Measurements from ENCODE around the gene CCDC28B.

CCDC28B gene

DNA sequence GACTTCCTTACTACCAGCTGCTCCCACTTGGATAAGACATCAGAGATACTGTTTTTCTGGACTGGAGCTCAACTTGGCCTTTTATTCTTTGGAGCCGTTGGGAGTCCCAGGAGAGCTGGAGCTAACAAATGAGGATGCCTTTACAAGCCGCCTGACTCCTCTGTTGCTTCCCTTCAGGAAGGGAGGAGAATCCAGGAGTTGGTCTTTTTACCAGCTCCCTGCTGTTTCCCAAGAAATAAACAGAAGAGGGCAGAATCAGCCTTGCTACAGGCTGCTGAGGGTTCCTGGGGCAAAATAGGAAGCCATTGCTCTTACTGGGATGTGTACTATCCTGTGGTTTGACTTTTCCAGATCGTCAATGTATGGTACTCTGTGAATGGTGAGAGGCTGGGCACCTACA, 23.3 kb downstream of the CCDC28B start:
- DNase-seq, result no peak

DNA sequence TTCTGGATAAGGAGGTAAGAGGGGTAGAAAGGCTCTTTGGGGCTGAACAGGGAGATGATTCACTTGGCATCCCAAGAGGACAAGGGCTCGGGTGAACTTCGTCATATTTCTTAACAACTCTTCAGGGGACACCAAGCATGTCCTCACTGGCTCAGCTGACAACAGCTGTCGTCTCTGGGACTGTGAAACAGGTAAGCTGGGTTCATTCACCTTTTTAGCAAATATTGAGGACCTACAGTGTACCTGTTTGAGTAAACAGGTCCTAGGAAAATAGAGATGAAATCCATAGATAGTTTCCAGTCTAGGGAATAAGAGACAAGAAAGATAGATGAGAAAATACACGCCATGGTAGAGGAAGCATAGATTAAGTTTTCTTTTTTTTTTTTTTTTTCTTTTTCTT, 23.9 kb downstream of the CCDC28B start:
- no peak for DNase-seq

DNA sequence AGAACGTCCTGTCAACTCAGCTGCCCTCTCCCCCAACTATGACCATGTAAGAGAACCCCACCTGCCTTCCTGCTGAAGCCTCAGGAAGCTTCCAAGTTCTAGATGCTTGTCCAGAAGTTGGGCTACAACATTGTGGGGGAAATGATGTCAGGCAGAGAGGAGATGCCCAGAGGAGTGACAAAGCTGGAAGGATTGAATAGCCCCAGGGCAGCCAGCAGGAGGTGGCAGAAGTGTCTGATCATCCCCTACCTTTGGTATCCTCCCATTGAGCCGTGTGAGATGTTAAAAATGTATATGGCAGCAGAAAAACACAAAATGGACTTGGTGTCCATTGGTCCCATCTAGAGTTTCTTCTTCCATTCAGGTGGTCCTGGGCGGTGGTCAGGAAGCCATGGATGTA, 28.4 kb downstream of the CCDC28B start:
- no peak for DNase-seq

DNA sequence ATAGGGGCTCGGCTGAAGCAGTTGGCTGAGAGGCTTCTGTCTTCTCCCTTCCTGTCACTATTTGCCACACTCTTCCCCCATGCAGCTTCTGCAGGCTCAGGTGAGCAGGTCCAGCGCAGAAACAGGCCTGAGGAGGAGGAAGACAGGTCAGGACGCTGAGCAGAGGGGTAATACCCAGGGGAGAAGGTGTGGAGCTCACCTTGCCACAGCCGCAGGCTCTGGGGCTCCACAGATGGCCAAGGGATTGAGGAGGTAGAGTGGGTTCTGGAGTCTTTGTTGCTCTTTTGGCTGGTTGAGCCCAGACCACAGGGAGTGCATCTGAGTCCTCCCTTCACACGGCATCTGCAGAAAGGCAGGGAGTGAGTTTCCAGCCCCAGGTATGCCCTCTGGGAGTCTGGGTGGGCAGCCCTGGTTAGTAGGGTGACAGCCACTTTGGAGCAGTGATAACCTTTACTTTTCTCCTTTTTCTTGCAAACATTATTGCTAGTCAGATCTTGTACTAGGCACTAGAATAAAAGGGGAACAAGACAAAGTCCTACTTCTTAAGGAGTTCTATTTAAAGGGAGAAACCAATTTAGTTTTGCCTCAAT, 31.5 kb downstream of the CCDC28B start:
- DNase-seq, result no peak

DNA sequence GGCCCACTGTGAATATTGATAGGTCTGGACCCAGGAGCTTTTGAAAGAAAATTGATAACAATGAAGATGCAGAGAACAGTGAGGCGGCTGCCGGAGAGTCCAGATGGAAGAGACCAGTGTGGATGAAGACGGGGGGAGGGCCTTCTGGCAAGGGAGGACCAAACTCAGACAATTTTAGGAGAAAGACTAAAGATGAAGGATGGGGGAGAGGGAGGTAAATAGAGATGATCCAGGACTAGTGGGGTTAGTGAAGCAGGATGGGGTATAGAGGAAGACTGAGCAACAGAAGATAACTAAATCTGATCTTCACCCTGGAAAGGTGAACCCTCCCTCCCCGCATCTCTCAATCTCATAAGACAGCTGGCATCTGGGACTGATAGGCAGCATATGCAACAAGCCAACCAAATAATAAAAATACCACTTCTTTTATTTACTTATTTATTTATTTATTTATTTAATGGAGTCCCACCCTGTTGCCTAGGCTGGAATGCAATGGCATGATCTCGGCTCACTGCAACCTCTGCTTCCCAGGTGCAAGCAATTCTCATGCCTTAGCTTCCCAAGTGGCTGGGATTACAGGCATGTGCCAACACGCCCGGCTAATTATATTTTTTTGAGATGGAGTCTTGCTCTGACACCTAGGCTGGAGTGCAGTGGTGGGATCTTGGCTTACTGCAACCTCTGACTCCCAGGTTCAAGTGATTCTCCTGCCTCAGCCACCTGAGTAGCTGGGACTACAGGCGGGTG, 32.3 kb downstream of the CCDC28B start:
- DNase-seq, result no peak

DNA sequence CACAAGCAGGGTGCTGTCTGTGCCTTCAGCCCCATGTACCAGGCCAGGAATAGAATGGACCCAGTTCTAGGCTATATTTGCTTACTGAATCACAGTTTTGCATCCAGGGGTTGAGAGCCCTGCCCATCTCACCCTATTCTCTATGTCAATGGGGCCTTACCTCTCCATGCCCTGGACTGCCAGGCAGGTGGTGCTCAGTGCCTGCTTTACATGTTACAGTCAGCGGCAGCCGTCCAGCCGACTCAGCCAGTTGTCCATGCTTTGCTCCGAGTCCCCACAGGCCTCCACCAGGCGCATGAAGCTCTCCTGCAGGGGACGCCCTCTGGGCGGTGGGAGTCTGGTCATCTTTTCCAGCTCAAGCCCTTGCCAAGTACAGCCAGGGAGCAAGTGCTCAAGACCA, 34.4 kb downstream of the CCDC28B start:
- DNase-seq, result no peak

DNA sequence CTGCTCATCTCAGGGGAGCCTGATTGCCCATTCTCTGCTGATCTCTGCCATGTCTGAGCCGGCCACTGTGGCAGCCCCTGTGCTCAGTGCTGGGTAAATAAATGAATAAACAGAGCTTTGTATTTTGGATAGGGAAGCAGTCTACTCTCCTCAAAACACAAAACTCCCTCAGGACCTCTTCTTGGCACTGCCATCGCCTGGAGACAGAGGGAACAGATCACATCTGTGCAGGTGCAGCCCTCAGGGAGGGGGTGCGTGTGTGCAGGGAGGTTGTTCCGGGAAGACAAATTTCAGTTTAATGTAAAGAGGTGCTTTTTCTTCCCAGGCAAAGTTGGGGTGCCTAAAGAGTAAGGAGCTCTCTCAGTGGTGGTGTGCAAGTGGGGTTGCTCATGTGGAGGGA, 38.9 kb downstream of the CCDC28B start:
- no peak for DNase-seq

DNA sequence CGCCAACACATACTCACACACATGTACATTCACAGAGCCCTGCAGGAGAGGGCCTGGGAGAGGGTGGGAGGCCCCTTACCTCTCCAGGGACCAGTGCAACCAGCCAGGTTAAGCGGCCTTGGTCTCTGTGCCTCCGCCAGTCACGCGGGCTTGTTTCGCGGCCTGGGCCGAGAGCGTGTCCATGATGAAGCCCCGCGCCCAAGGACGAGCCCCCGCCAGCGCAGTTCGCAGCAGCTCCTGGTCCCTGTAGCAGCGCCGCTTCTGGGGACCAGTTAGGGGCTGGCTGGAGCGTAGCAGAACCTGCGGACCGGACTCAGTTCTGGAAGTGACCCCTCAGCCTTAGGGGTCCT, 39.4 kb downstream of the CCDC28B start:
- no peak for DNase-seq

DNA sequence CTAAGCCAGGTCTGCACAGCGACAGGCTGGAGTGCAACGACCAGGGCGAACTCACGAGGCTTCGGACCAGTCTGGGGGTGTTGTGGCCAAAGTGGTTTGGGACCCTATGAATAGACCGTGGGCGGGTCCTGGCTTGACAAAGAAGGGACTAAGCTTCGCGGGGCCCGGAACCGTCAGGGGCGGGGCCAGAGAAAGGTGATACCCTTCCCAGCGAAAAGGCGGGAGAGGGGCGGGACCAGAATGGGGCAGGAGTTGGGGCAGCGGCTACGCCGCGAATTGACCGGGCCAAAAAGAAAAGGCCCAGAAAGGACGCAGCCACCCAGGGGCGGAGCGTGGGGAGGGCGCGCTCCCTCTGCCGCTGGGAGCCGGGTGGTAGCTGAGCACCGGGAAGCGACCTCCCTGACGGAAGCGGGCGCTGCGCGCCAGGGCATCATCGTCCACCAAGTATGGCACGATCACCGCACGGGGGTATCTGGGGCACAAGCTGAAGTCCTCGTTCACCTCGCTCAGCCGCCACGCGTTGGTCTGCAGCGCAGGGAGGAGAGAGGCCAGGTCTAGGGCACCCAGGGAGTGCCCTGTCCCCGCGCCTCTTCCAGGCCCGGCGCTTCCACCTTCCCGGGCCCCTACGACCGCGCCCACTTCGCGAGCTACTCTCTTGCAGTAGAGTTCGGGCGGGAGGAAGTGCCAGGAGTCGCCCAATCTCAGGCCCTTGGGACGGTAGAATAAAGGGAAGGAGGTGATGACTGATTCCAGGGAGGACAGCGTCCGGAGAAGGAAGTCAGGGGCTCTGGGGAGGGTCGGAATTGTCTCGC, 40.0 kb downstream of the CCDC28B start:
- DNase-seq, result peak; percentile 42 to 51

DNA sequence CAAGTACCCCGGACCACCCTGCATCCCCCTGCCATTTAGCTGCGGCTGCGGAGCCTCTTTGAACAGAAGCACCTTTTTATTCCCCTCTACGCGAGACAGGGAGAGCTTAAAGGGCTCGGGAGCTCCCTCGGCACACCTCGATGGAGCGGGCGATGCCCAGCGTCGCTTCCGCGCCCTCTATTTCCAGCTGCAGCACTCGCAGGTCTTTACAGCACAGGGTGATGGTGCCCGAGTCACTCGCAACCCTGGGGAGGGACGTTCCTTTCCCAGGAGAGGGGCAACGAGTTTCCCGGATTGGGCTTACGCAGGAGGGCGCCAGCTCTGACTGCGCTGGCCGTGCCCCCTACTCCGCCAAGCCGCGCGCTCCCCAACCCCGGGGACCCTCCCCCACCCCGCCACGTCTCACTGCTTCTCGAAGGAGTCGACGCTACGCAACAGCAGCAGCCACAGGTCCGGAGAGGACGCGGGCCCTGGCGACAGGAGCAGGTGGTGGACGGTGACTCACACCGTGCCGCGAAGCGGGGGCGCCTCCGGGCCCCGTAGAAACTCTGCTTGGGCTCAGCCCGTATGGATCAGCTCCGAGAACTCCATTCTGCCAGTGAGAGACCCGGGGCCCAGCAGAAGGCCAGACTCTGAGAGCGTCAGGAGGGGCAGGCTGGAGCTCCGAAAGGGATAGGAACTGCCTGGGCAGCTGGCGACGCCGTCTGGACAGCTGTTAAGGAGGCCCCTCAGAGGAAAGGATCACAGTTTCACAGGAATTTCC, 40.8 kb downstream of the CCDC28B start:
- DNase-seq, result peak in 1 of 2 donors; percentile 5

DNA sequence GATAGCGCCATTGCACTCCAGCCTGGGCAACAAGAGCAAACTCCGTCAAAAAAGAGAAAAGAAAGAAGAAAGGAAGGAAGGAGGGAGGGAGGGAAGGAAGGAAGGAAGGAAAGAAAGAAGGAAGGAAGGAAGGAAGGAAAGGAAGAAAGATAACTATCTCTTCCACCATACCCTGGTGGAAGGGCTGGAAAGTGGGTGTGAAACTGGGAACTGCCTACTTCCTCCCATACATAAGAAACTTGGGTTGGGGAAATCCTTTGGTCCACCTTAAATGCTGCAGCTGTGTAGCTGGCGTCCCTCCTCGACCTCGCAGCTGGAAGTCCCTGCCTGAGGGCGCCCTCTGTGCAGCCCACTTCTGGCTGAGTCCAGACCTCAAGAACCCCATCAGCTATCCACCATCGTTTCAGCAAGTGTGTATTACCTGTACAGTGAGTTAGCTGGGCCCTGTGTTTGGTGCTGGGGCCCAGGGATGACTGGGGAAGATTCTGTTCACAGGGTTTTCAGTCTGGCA, 42.0 kb downstream of the CCDC28B start:
- DNase-seq, result peak; percentile 46 to 51

DNA sequence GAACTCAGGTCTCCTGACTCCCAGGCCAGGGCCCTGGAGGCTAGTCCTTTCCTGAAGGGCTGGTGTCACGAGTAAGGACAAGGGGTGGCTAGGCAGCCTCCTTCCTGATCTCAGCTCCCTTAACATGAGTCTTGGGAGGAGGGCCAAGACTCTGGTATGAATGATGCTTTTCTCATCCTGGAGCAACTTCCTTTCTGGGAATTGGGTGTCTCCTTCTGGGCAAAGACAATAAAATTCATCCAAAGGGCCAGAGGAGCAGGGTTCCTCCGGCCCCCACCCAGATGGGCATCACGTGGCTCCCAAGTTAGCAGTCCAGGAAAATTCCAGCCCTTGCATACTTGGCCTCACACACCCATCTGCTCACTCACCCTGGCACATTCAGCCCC, 46.5 kb downstream of the CCDC28B start, which contains the start of gene FAM167B:
FAM167B (plus strand) TSS at position 335 of the 386 bp plus-strand sequence. CDS start 200 bp downstream, outside the sequence.
- no peak for DNase-seq

DNA sequence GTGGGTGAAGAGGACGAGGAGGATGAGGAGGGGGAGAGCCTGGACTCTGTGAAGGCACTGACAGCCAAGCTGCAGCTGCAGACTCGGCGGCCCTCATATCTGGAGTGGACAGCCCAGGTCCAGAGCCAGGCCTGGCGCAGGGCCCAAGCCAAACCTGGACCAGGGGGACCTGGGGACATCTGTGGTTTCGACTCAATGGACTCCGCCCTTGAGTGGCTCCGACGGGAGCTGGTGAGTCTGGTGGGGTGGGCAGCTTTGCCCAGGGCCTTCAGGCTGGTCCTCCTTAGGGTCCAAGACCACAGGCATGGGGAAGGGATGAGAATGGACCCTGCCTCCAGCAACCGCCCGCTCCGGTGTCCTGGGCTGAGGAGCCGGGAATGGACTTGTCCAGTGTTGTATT, 47.1 kb downstream of the CCDC28B start:
- DNase-seq, result no peak

DNA sequence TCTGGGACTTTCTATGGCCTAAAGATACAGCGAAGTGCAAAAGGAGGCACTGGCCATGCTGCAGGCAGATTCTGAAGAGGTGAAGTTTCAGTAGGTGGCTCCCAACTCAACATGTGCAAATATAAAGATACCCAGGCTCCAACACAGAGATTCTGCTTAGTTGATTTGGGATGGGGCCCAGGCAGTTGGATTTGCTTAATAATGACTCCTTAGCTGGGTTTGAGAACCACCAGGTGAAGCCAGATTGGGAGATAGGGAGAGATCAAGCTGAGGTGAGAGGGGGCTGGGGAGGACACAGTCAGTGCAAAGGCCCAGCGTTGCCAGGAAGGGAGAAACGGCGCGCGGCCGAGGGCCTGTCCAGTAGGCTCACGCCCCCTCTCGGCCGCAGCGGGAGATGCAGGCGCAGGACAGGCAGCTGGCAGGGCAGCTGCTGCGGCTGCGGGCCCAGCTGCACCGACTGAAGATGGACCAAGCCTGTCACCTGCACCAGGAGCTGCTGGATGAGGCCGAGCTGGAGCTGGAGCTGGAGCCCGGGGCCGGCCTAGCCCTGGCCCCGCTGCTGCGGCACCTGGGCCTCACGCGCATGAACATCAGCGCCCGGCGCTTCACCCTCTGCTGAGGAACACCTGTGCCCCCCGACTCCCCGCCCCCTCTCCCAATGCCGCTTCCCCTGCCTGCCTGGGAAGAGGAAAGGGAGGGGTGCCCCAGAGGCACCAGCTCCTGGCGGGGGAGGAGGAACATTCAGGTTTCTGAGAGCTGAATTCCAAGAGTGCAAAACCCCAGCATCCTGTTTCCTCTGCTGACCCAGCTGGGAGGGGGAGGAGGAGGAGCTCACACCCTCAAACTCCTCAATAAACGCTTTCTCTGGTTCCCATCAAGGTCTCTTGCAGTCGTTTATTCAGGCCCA, 47.8 kb downstream of the CCDC28B start:
- DNase-seq, result peak; percentile 54 to 83

DNA sequence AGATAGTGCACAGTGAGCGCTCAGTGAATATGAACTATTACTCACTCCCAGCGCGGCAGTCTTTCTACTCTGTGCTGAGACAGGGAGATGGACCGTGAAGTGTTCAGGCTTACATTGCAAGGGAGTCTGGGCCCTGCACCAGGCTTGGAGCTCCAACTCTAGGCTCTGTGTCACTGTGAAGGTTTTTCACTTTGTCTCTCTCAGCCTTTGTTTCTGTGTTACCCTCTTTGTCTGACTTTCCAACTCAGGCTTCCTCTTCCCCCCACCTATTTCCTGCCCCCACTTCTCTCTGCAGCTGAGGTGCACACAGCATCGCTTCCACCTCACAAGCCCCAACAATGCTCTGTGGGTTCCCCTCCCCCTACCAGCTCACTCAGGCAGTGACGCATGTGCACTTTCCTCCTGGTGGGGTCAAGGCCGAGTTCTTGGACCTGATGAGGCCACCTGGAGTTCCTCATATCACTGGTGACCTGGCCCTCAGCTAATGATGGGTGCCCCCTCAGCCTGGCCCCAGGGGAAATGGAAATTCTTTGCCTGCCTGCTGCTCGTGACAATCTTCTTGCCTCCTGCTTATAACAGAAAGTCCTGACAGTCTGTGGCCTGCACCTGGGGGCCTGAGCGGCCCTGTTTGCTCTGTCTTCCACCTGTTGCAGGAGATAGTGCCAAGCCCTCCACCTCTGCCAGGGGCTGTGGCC, 49.6 kb downstream of the CCDC28B start:
- DNase-seq, result no peak

DNA sequence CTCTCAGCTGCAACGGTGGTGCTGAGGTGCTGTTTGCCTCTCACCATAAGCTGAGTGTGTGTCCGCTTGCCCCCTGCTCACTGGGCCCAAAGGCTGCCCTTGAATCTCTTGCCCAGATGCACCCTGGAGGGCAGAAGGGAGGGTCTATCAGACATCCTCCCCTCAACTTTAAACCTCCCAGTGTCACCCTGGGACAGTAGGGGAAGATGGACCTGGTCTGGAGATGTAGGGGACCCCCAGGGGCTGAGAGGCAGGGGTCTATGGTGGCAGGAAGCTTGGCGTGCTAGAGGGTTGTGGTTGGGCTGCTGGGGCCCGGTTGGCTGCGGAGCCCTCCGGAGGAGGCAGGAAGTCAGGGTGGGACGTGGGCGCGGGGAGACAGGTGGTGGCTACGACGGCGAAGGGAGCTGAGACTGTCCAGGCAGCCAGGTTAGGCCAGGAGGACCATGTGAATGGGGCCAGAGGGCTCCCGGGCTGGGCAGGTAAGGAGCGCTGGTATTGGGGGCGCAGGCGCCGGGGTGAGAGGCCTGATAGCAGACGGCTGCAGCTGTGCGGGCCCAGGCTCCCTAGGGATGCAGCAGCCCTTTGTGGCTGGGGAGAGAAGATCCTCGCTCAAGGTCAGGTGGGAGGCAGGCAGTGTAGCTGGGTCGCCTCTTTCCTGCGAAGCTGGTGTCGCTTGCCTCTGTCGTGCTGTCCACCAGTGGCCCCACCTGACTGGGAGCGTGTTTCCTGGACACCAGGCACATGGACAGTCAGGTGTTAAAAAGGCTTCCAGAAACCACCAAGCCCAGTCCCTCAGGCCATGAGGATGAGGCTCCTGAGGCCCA, 50.7 kb downstream of the CCDC28B start, which contains the start of gene LCK:
LCK (plus strand) TSS at position 373 of the 824 bp plus-strand sequence. CDS start 23,065 bp downstream, outside the sequence.
- no peak for DNase-seq
